ENCODE results near the gene IQUB. TPM values are rescaled to one million over a fixed set of nuclear protein-coding genes. Genes with fewer than 3 reads are reported as not detected.
A peak's percentile ranks its signal among the peaks of the same experiment; 100 is the strongest.

The IQUB gene
- total and polyA plus RNA-seq, 7 donors = 0.10 to 0.83 (median 0.66) TPM; not detected in 2

GRCh38 chr7:123498601-123499000 lies 35.8 kb downstream of the IQUB start:
- WGBS, 2 donors = 52 to 56% methylated on average over 2 of the region's 2 CpGs
- no peak for DNase-seq

GRCh38 chr7:123498031-123498430 lies 36.4 kb downstream of the IQUB start:
- no peaks in the 10 kb centered on the region for H3K36me3 ChIP-seq
- no peaks in the 10 kb centered on the region for H3K27me3 ChIP-seq
- TF ChIP-seq POLR2AphosphoS5 (IDR thresholded peaks at IDR 0.05) (no peak), EP300 (IDR thresholded peaks at IDR 0.05) (no peak), CTCF (IDR thresholded peaks at IDR 0.05) (no peak), POLR2A (IDR thresholded peaks at IDR 0.05) (no peak)
- intact Hi-C loops (cut with DNase I) = loop anchor here (10.0 kb wide), 1 partner anchor 207 kb away; no protein-coding TSS in a partner anchor
- no peak overlapping the region for H3K4me3 ChIP-seq
- WGBS, 2 donors = 77 to 79% methylated on average over 1 of the region's 1 CpG
- H3K27ac ChIP-seq = no peak overlapping the region
- no peaks in the 10 kb centered on the region for H3K9me3 ChIP-seq
- DNase-seq = no peak
- H3K4me1 ChIP-seq = no peaks in the 10 kb centered on the region

More at GRCh38 chr7:123498601-123499000, 35.8 kb downstream of the IQUB start:
- no peak overlapping the region for H3K27ac ChIP-seq
- H3K36me3 ChIP-seq = no peaks in the 10 kb centered on the region
- no peaks in the 10 kb centered on the region for H3K9me3 ChIP-seq
- H3K4me3 ChIP-seq = no peak overlapping the region
- no peaks in the 10 kb centered on the region for H3K27me3 ChIP-seq
- intact Hi-C loops (cut with DNase I) = loop anchor here (10.0 kb wide), 1 partner anchor 206 kb away; no protein-coding TSS in a partner anchor
- H3K4me1 ChIP-seq = no peaks in the 10 kb centered on the region
- TF ChIP-seq EP300 (IDR thresholded peaks at IDR 0.05) = no peak

- no peak overlapping the region for H3K27ac ChIP-seq
- intact Hi-C loops (cut with DNase I) = loop anchor here (5.0 to 10.0 kb wide), 3 partner anchors 63 to 373 kb away; partner anchors contain the start of gene NDUFA5
- no peak for TF ChIP-seq POLR2A (IDR thresholded peaks at IDR 0.05)
- TF ChIP-seq POLR2AphosphoS5 (IDR thresholded peaks at IDR 0.05) = no peak
- no peak for TF ChIP-seq EP300 (IDR thresholded peaks at IDR 0.05)
- peak in 3 of 4 experiments; percentile 26 to 64 (median 46) for TF ChIP-seq CTCF (IDR thresholded peaks at IDR 0.05)
- 6 to 11% methylated on average over 3 of the region's 3 CpGs for WGBS, 2 donors
- DNase-seq = no peak
- H3K4me1 ChIP-seq = no peaks in the 10 kb centered on the region
- H3K36me3 ChIP-seq = no peaks in the 10 kb centered on the region
- H3K27me3 ChIP-seq = no peaks in the 10 kb centered on the region
- H3K9me3 ChIP-seq = no peaks in the 10 kb centered on the region
- no peak overlapping the region for H3K4me3 ChIP-seq
These were observed 40.1 kb downstream of the IQUB start for GRCh38 chr7:123494193-123494796.

- Histone ChIP-seq H3K36me3 (no peaks in the 10 kb centered on the region), H3K27ac (no peak overlapping the region), H3K27me3 (no peaks in the 10 kb centered on the region), H3K4me1 (no peaks in the 10 kb centered on the region), H3K4me3 (no peak overlapping the region), H3K9me3 (no peaks in the 10 kb centered on the region)
- WGBS, 2 donors = 63 to 83% methylated on average over 3 of the region's 3 CpGs
- TF ChIP-seq EP300 (IDR thresholded peaks at IDR 0.05) = no peak
- no peak for TF ChIP-seq POLR2A (IDR thresholded peaks at IDR 0.05)
- TF ChIP-seq CTCF (IDR thresholded peaks at IDR 0.05) = no peak
- TF ChIP-seq POLR2AphosphoS5 (IDR thresholded peaks at IDR 0.05) = no peak
- intact Hi-C loops (cut with DNase I) = loop anchor here (5.0 to 10.0 kb wide), 3 partner anchors 65 to 375 kb away; partner anchors contain the start of gene NDUFA5
- DNase-seq = no peak
These were observed 41.9 kb downstream of the IQUB start for GRCh38 chr7:123492485-123492884.

- H3K27ac ChIP-seq = no peak overlapping the region
These were observed 48.7 kb downstream of the IQUB start for GRCh38 chr7:123485721-123486120.

More at GRCh38 chr7:123485721-123486120, 48.7 kb downstream of the IQUB start:
- no peak for DNase-seq
- Histone ChIP-seq H3K27me3 (no peaks in the 10 kb centered on the region), H3K4me3 (no peak overlapping the region), H3K36me3 (no peaks in the 10 kb centered on the region), H3K9me3 (no peaks in the 10 kb centered on the region), H3K4me1 (no peaks in the 10 kb centered on the region)
- intact Hi-C loops (cut with DNase I) = no loop called here
- 80 to 84% methylated on average over 2 of the region's 2 CpGs for WGBS, 2 donors
- TF ChIP-seq CTCF (IDR thresholded peaks at IDR 0.05) = no peak

All from sigmoid colon (tissue), 7 donors.